ENCODE results near the gene DKKL1.

DKKL1 gene

GRCh38 chr19:49400029-49400428, 36.4 kb downstream of the DKKL1 start:
- no peak for TF ChIP-seq CTCF (IDR thresholded peaks at IDR 0.05; ENCODE audit: low read depth, low read length)
- no peak overlapping the region for H3K4me3 ChIP-seq (ENCODE audit: low read depth, low read length)

GRCh38 chr19:49403404-49404187, 39.9 kb downstream of the DKKL1 start:
- no peak overlapping the region for H3K4me3 ChIP-seq (ENCODE audit: low read depth, low read length)
- TF ChIP-seq CTCF (IDR thresholded peaks at IDR 0.05; ENCODE audit: low read depth, low read length) = no peak

- H3K4me3 ChIP-seq (ENCODE audit: low read depth, low read length) = no peak overlapping the region
- no peak for TF ChIP-seq CTCF (IDR thresholded peaks at IDR 0.05; ENCODE audit: low read depth, low read length)
Measured at GRCh38 chr19:49407079-49407478, 43.4 kb downstream of the DKKL1 start.

- no peak for TF ChIP-seq CTCF (IDR thresholded peaks at IDR 0.05; ENCODE audit: low read depth, low read length)
- no peak overlapping the region for H3K4me3 ChIP-seq (ENCODE audit: low read depth, low read length)
Measured at GRCh38 chr19:49407482-49408015, 43.9 kb downstream of the DKKL1 start.

- no peak for TF ChIP-seq CTCF (IDR thresholded peaks at IDR 0.05; ENCODE audit: low read depth, low read length)
Measured at GRCh38 chr19:49408816-49409440, 45.3 kb downstream of the DKKL1 start.

GRCh38 chr19:49409441-49410029, 45.9 kb downstream of the DKKL1 start:
- no peak for TF ChIP-seq CTCF (IDR thresholded peaks at IDR 0.05; ENCODE audit: low read depth, low read length)
- no peak overlapping the region for H3K4me3 ChIP-seq (ENCODE audit: low read depth, low read length)

More at GRCh38 chr19:49408816-49409440, 45.3 kb downstream of the DKKL1 start:
- H3K4me3 ChIP-seq (ENCODE audit: low read depth, low read length) = no peak overlapping the region
